GM18907 (cell line): ENCODE measurements around the gene CNDP1.

Experiments used
- ATAC-seq: cut with Tn5 transposase; IDR thresholded peaks from one replicate; pipeline ENCODE4 v1.9.1; 2021; ENCODE audit warnings: mild to moderate bottlenecking, moderate library complexity; ENCODE audit not compliant: unreplicated experiment

CNDP1 gene

DNA sequence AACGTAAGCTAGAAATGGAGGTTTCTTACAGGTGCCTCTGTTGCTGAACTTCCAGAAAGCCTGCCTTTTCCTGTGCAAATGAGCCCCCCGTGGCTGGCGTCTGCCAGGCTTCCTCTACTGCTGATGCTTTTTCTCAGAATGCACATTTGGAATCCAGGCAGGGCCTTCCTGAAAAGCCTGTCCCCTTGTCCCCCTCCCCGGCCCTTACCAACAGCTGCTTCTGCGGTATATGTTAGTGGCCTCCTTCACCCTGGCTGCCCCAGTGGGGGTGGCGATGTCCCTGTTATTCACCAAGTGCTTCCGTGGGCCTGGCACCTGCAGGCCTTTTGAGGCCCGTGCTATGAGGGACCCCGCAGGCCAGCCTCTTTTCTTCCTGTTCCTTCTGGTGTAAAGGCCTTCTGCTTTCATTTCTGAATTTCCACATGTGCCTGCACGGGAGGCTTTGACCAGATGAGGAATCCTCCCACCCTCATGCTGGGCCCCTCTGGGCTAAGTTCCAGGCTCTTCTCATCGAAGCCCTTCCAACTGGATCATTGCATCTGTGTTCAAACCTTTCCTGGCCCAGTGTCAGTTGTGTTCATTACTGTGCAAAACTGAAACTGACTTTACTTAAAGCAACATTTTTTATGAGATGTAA, 27.7 kb upstream of the CNDP1 start:
- no peak for ATAC-seq

DNA sequence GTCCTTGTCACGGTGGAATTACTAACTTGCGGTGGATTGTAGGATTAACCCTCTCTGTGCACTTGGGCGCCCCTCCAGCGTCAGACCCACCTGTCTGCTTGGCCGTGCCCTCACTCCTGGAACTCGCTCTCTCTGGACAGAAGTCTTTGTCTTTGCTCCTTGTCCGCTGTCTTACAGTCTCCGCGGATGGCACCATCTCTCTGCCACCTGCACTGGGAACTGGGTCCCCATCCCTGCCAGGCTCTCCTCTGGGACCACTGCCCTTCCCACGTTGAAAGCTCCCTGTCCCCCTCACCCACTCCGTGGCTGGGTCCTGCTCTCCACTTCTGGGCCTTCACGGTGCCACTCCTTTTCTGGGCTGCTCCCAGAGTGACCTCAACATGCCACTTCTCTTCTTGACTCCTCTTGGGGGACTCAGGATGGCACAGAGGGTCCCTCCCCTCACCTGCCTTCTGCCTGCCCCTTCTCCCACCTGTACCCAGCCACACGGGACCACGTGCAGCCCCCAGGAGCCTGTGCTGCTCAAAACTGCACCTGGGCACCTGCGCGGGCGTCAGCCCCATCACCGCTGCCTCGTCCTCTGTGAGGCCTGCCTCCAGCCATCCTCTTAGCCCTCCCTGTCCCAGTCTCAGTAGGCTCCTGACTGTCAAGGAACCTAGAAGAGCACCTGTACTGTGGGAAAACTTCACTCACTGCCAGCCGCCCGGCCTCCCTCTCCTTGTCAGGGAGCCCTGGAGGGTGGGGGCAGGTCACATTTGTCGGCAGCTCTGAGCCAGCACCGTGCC, 27.0 kb upstream of the CNDP1 start:
- no peak for ATAC-seq

DNA sequence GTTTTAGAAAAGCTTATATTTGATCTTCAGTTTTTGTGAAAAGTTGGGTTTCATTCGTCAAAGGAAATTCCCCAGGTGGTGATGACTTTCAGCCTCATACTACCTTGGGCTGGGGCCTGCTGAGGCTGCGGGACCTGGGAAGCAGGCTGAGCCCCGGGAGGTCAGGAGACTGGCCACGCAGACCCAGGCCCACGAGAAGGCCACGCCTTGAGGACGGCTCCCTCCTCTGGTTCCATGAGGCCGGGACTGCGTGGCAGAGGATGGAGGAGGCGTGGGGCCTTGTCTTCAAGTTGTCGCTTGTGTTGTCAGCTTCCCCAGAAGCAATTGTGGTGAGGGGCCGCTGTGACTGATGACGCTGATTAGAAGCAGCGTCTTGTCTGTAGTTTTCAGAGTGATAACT, 26.4 kb upstream of the CNDP1 start:
- ATAC-seq: no peak

DNA sequence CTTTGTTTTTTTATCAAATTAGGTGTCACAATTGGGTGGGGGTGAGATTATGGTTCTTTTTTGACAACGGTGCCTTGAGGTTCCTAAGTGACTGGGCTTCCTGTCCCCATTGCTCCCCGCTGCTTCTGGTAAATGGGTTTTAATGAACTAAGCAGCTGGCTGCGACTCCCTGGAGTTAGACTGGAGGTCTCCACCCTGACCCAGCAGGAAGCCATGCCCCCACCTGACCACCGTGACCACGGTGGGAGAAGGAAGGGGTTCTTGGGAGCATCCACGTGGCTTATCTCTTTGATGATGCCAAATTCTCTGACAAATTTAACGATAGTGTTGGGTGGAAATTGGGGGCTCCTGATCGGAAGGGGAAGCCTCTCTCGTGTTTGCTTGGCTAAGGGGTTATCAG, 25.9 kb upstream of the CNDP1 start:
- no peak for ATAC-seq

DNA sequence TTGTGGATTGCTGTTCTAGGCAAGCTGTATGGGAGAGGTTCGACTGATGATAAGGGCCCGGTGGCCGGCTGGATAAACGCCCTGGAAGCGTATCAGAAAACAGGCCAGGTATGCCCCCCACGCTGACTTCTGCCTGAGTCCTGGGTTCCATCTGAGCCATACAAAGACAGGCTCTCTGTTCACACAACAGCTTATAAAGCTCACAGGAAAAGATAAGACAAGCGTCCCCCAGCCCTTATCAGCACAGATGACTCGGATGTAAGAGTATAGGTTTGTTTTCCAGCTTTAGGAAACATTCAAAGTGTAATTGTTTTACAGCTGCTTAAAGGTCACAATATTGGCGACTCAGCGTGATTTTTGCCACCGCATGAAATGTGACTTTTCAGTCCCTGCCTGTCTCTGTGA, 25.5 kb upstream of the CNDP1 start:
- no peak for ATAC-seq

DNA sequence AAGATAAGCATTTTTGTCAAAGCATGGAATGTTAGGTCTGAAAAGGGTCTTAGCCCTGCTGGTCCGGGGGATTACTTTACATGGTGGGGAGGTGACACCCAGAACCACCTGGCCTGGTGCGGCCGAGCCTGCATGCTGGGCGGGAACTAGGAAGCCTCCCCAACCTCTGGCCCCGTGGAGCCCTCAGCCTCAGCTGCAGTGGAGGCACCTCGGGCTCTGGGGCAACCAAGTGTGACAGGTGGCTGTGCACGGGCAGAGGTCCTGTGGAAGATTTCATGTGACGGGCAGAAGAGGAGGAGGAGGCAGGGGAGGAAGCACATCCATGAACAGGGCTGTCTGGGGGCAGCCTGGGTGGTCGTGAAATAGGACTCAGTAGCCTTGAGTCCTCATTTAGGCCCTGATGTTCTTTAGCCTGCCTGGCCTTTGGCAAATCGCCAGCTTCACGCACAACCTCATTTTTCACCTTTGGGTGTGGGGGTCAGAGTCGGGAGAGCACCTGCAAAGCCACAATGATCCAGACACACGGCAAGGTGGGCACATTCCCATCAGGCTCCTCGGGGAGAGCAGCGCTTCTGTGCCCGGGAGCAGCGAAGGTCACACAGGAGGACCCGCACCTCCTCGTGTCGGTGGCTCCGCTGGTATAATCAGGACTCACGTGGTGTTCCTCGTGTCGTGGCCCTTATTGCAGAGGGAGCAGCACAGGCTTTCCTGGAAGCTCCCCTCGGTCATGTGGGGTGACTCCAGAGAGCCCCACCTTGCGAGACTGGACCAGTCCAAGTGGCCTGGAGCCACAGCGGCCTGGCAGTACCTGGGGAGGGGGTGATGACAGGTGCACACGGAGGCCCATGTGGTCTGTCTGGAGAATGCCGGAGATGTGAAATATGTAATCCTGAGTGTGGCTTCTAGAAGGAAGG, 24.2 kb upstream of the CNDP1 start:
- no peak for ATAC-seq

DNA sequence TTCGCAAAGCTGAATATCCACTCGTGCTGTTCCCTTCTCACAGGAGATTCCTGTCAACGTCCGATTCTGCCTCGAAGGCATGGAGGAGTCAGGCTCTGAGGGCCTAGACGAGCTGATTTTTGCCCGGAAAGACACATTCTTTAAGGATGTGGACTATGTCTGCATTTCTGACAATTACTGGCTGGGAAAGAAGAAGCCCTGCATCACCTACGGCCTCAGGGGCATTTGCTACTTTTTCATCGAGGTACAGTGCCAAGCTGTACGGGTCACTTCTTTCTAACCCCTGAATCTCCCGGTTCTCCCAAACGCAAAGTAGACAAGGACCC, 23.6 kb upstream of the CNDP1 start:
- no peak for ATAC-seq

DNA sequence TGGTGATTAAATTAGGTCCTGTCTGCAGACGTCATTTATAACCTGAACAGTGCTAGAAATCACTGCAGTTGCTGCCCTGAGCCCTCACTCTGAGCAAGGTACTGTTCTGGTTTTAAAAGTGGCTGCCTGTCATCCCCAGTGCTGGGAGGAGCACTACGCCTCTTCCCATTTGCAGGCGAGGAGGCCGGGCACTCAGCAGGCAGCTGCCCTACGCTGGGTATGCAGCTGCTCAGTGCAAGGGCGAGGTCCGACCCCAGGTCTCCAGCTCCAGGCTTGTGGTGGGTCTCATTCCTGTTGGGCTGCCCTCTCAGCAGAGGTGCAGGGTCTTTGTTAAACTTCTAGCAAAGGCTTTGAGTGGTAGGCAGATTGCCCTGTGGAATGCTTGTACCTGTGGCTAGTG, 22.5 kb upstream of the CNDP1 start:
- ATAC-seq: no peak

DNA sequence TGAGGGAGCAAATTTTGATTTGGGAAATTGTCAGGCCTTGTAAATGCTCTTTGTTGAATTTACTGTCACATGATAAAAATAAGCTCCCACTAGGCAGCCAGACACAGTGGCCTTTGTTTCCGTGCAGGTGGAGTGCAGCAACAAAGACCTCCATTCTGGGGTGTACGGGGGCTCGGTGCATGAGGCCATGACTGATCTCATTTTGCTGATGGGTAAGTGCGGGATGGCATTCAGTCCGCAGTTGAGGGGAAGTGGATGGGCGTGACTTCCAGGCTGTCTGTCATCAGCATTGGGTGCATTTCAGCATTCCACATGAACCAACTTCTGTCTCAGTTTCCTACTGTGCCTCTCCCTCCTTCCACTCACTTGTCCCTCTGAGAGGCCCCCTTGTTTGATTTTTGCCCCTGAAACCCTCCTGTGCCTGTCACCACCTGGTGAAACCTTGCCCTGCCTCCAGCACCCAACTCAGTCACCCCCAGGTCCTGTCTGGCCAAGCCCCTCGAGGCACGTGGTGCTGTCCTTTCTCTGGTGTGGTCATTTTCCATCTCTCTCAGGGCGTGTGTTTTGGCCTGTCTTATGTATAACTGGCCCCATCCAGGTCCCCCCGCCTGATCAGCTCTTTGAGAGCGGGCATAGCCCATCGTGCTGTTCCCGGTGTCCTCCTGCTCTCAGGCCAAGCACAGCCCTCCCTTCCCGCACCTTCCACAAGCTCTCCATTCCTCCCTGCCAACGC, 21.8 kb upstream of the CNDP1 start:
- no peak for ATAC-seq

DNA sequence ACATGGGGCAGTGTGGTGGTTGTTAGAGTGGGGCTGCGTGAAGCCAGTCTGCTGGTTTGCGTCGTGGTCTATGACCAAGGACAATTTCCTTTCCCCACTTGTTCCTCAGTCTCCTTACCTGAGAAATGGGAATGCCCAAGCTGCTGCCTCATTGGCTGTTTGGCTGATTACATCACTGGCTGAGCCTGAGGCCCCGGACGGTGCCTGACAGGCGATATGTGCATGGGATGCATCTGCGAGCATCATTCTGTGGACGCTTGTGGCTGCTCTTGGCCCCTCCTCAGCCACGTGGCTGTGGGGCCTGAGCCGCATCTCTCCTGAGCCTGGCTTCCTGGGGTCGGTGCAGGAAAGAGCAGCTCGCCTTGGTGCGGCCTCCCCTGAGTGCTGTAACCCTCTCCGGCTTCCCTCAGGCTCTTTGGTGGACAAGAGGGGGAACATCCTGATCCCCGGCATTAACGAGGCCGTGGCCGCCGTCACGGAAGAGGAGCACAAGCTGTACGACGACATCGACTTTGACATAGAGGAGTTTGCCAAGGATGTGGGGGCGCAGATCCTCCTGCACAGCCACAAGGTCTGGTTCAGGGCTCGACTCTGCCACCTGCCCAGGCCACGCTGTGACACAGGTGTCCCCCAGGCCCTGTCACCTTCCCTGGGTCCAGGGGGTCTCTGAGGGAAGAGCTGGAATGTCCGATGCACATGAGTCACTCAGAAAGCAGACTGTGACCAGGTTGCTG, 21.0 kb upstream of the CNDP1 start:
- ATAC-seq: no peak

DNA sequence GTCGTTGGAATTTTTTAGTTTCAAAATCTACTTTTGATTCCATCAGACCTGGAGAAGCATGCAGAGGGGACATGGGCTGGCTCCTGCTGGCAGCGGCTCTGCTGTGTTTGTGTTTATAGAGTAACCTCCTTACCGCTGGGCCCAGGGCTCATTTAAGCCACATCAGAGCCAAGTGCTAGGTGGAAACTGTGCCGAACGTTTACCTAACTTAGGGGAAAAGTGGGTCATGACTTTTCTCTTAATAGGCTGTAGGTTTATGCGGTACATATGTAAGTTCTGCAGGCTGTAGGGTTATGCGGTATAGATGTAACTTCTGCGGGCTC, 20.5 kb upstream of the CNDP1 start:
- no peak for ATAC-seq

DNA sequence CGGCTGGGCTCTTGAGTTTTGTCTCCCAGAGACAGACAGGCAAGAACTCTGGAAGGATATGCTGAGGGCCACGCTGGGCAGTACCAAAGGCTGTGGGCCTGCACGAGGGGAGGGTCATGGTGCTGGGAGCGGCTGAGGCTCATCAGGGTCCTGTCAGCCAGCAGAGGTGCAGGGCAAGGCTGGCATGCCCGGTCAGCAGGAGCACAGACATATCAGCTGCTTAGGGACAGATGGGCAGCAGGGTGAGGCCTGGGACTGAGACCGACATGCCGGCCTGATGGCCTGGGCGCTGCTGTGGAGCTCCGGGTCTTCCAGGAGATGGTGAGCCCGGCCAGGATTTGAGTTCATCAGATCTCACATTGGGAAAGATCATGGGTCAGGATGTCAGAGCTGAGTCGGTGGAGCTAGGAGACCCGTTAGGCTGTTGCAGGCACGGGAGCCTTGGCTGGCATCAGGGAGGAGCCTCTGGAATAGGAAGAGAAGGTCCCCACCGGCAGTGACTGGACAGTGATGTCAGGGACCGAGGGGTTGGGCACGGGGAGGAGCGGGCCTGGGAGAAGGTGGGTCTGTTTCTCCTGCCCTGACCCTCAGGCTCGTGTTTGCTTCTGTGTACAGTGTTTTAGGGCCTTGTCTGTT, 19.3 kb upstream of the CNDP1 start:
- ATAC-seq: no peak

DNA sequence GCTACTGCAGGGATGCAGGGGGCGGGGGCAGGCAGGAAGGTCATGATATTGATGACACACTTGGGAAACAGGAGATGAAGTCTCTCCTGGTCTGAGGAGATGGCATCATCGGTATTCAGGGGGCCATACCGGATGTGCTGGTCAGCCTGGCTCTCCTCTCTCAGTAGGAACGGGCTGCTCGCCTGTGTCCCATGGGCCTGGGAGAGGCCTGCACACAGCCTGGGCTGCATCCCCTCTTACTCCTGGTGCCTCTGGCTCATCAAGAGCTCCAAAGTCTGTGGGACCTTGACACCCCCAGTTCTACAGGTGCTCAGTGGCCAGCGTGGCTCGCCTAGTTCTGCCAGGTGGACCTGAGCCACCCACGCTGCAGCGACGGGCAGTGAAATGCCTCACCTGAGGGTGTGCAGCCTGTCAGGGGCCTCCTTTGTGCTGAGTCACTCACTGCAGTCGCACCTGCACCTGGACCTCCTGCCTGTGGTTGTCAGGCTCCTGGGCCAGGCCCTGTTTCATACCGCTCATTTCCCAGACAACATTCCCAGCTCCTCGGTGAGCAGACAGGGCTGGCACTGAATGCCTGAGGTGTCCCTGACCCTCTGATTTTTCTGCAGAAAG, 18.6 kb upstream of the CNDP1 start:
- ATAC-seq: no peak

DNA sequence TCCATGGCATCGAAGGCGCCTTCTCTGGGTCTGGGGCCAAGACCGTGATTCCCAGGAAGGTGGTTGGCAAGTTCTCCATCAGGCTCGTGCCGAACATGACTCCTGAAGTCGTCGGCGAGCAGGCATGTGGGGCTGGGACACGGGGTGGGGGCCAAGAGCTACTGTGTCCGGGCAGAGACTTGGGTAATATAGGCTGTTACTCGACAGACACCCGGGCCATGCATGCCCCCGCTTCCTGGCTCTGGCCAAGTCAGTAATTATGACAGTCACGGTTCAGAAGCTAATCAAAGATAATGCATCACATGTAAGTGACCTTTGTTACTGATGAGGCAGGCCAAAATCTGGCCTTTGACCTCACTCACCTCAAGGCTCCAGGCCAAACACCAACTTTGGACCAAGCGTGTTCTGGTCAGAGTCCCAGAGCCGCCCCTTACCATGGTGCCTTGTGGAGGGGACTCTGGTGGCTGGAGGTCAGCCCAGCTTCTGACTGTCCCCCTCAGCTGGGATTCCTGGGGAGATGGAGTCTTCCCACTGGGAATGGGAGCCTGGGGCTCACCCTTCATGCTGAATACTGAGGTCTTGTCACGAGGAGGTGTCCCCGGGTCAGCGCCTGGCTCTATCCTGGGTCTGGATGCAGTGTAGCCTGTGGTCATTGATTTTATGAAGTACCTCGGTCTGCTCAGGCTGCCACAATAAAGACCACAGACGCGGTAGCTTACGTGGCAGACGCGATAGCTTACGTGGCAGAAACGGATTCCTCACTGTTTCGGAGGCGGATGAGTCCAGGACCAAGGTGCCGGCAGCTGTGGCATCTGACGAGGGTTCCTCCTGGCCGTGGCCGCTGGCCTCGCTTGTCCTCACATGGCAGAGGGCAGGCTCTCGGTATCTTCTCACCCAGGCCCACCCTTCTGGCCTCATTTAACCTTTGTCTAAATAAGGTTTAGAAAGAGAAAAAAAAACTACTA, 17.7 kb upstream of the CNDP1 start:
- no peak for ATAC-seq

DNA sequence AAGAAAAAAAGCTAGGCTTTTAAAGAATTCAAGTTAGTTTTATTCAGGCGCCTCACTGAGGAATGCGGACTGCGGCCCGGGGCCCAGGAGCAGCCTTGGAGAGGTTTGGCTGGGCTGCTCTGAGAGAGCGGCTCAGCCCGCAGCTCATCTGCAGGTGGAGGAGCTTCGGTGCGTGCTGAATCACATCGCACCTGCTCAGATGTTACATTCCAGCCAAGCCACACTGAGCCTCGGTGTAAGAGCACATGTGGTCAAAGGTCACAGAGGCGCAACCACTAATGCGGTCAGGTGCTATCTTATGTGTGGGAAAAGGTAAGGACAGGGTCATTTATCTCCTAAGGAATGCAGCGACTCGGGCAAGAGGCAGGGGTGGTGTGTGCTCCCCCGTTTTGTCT, 17.1 kb upstream of the CNDP1 start:
- ATAC-seq: no peak

DNA sequence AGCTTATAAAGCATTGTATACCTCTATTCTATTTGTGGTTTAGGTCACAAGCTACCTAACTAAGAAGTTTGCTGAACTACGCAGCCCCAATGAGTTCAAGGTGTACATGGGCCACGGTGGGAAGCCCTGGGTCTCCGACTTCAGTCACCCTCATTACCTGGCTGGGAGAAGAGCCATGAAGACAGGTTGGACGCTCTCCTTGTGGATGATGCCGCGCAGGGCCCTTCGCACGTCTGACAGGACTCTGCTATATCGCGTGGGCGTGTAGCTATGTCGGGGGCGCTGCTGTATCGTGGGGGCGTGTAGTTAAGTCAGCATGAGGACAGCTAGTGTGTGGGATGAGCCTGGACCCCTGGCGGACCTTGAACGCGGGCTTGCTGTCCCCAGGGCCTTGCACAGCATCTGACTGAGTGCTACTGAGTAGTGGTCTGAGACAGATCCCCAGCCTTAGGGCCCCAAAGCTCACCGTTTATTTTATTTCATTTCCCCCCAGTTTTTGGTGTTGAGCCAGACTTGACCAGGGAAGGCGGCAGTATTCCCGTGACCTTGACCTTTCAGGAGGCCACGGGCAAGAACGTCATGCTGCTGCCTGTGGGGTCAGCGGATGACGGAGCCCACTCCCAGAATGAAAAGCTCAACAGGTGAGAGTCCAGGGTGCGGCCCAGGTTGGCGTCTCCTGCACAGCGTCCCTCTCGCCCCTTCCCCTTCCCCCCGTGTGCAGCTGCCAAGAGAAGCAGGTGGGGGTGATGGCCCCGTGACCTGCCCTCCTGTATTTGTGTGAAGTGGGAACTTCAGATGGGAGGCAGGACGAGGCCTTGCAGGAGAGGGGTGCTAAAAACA, 15.6 kb upstream of the CNDP1 start:
- ATAC-seq: no peak

DNA sequence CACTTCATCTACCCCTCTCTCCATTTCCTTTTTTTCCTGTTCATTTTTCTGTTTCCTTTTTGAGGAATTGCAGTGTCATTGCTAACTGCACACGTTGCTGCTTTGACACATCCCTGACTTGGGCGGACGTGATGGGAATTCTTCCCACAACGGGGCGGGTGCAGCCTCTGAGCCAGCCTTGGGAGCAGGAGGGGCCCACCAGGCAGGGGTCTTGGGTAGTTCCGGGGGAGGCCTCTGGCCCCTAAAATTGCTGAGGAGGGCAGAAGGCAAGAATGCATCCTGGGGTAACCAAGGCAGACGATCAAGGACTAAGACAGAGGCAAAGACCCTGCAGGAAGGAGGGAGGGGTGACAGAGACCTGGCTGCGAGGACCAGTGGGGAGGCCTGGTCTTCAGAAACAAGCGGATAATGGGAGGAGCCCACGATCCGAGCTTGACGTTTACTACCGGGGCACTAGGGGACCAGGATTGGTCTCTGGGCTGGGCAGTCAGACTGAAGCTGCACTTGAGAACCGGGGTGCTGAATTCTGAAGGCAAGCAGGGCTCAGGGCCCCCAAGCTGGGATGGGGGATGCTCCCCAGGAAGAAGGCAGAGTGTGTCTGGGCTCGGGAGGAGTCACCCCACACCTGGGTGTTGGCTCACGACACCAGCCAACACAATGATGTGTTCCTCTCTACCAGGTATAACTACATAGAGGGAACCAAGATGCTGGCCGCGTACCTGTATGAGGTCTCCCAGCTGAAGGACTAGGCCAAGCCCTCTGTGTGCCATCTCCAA, 14.8 kb upstream of the CNDP1 start:
- ATAC-seq: no peak
